Fibroblast of pulmonary artery (primary cell): ENCODE data around the gene URB2.

Source experiments
- DNase-seq: peaks from one replicate; pipeline ENCODE4 v3.0.0-alpha.2; 2010; ENCODE audit warnings: low read depth
- H3K4me3 ChIP-seq: replicated peaks from 2 replicates; pipeline ENCODE4 v1.5.1; 2011; ENCODE audit warnings: low read depth, mild to moderate bottlenecking, control low read depth, low read length, moderate library complexity
- TF ChIP-seq, protein P1 (sequence below): IDR thresholded peaks from 2 replicates; pipeline ENCODE4 v1.5.1; 2011; ENCODE audit warnings: mild to moderate bottlenecking, control low read depth, low read length, inconsistent platforms; ENCODE audit errors: missing control alignments

The URB2 gene

DNA sequence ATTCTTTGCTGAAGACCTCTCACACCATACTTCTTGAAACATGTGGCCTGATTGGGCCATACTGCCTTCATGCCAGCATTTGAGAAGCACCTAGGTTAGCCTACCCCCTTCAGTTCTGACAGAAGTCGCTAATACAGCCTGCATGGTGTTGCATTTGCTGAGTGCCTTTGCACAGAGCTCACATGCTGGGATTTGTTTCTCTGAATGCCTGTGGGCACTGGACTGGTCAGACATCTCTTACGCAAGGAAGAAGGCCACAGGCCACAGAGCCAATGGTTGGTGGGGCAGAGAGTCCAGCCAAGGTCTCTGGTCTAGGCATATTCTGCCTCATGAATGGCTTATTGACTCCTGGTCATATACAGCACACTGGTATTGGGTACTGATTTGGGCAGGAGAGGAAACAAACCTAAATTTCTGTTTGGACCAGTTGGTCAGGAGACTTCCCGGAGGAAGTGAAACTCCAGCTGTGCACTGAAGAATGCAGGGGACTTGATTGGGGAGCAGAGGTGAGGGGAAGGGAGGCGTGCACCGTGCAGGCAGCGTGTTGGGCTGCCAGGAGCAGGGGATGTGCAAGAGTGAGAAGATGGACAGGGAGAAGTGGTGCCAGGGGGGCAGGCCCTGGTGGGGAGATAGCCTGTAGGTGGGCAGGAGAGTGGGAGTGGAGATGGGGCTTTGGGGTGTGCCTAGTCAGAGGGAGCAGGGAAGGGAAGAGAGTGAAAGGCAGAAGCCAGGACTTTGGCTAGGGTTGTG lies 18.1 kb downstream of the URB2 start:
- TF ChIP-seq, protein P1, sequence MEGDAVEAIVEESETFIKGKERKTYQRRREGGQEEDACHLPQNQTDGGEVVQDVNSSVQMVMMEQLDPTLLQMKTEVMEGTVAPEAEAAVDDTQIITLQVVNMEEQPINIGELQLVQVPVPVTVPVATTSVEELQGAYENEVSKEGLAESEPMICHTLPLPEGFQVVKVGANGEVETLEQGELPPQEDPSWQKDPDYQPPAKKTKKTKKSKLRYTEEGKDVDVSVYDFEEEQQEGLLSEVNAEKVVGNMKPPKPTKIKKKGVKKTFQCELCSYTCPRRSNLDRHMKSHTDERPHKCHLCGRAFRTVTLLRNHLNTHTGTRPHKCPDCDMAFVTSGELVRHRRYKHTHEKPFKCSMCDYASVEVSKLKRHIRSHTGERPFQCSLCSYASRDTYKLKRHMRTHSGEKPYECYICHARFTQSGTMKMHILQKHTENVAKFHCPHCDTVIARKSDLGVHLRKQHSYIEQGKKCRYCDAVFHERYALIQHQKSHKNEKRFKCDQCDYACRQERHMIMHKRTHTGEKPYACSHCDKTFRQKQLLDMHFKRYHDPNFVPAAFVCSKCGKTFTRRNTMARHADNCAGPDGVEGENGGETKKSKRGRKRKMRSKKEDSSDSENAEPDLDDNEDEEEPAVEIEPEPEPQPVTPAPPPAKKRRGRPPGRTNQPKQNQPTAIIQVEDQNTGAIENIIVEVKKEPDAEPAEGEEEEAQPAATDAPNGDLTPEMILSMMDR = no peak
- DNase-seq = no peak
- no peak overlapping the region for H3K4me3 ChIP-seq

DNA sequence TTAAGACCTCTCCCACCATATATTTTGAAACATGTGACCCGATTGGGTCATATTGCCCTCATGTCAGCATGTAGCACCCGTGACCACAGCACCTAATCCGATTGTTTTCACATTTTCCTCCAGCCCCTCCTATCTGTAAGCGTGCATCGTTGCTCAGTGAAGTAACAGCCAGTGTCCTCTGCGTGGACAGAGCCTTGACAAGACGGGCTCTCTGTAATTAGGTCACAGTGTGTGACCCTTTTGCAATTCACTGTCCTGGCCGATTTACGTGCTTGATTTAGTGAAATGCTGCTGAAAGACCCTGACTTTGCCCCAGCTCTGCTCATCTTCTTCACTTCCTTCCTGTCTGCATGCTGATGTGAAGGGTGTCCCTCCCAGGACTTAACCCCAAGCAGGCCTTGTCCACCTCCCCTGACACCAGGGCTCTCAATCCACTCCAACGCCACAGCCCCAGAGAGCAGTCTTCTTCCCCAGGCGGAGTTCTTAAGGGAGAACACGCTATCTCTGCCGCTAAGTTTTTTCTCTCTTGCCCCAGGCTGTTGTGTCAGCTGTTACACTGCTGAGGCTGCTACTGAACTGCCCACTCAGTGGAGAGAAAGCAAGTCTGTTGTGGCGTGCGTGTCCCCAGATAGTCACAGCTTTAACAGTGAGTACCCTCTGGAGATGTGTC lies 19.4 kb downstream of the URB2 start:
- no peak for DNase-seq
- TF ChIP-seq, protein P1 = no peak
- no peak overlapping the region for H3K4me3 ChIP-seq

DNA sequence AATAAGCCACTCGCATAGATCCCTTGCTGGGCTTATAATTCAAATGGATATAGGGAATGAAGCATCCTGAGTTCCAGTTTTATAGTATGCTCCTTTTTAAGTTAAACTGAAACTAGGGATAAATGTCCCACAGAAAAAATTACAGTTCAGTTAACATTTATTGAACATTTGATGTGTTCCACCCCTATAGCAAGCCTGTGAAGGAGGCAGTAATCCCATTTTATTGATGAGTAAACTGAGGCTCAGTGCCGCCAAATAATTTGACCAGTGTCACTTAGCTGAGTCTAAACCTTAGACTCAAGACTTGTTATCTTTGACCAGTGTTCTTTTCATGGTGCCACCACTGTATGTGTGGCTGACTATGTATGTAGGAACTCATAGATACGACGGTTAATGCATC lies 22.4 kb downstream of the URB2 start:
- H3K4me3 ChIP-seq = no peak overlapping the region
- no peak for DNase-seq
- TF ChIP-seq, protein P1 = no peak

DNA sequence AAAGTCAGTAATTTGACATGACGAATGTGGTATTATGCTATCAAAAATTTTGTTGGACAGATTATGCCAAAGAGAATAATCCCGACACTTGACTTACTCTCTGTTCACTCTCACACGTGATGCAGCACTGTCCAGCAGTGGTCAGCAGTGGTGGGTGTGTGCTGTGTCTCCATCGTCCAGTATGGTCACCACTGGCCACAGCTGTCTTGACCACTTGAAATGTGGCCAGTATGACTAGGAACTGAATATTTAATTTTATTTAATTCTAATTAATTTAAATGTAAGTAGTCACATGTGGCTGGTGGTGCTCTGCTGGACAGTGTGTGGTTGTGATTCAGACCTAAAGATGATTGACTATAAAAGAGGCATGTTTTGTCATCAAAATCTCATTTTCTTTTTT lies 24.0 kb downstream of the URB2 start:
- no peak overlapping the region for H3K4me3 ChIP-seq
- no peak for DNase-seq
- TF ChIP-seq, protein P1 = no peak

DNA sequence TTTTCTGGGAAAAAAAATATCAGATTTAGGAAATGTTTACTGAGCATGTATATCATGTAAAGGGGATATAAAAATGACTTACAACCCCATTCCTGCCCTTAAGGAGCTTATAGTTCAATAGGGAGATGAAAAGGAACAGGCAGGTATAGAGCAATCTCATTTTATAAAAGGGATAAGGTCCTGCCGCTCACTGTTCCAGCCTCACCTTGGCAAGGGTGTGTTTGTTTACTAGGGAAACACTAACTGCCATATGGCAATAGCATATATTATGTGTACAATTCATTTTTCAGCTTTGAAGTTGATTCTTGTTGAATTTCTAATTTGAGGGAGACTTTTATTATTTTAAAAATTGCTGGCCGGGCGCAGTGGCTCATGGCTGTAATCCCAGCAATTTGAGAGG lies 25.5 kb downstream of the URB2 start:
- H3K4me3 ChIP-seq = no peak overlapping the region
- TF ChIP-seq, protein P1 = no peak
- DNase-seq = no peak

DNA sequence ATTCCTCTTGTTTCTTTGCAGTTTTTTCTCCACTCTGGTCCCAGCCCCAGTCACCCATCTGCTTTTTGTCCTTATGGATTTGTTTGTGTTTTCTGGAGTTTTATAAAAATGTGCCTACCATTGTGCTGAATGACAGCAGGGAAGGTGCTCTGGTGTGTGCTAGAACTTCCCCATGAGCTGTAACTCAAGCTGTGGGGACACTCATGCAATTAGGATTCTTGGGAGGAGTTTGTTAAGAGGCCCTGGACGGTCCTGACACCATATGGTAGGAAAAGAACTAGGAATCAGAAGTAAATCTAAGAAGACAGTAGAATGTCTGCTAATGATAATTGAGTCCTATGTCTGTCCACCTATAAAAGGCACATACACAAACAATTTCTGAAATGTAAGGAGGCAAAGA lies 27.4 kb downstream of the URB2 start:
- DNase-seq = no peak
- TF ChIP-seq, protein P1 = no peak
- no peak overlapping the region for H3K4me3 ChIP-seq

DNA sequence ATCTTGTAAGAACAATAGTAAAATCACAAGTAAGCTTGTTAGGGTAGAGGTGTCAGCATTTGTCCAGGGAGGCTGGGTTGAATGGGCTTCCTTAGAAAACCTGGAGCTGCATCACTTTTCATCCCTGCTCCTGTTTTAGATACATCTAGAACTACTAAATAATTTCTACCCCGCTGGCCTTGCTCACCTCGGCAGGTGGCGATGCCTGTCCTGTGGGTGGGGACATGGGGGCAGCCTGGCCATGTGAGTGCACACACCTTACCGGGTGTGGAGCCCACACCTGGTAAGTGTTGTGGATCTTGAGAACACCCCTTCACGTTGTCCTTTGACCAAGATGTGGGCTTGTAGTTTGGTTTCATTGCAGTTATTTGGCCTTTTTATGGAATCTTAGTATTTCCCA lies 29.7 kb downstream of the URB2 start:
- H3K4me3 ChIP-seq = no peak overlapping the region
- TF ChIP-seq, protein P1 = no peak
- no peak for DNase-seq
